ENCODE measurements around the gene CPED1. TPM values are rescaled to one million over a fixed set of nuclear protein-coding genes. Genes with fewer than 3 reads are reported as not detected.

The CPED1 gene
- total RNA-seq, 1 experiment from 2014 or later = 0.13 TPM

DNA sequence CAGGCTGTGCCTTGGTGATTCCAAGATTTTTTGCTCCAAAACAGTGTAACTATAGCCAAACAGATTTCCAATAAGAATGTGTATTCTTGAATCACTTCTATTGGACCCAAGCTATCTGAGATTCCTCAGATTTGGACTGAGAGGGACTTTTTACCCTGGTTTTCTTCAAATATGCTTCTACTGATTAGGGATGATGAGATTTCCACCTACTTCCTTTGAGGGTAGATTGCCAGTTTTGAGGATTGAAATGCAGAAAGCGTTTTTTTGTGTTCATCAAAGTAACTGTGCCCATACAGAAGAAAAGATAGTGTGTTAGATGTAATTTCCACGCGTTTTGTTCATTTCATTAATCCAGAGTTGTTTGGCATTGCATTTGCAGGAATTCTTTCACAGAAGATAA, 144.9 kb downstream of the CPED1 start:
- no peaks in the 10 kb centered on the region for H3K9me3 Mint-ChIP-seq
- no peak overlapping the region for H4K5ac ChIP-seq (ENCODE audit: insufficient read length, low read depth, low read length)
- H3K4me2 ChIP-seq (ENCODE audit: insufficient read depth, insufficient read length, low read length) = no peak overlapping the region
- H4K20me1 ChIP-seq (ENCODE audit: control insufficient read depth, insufficient read depth, insufficient read length) = no peaks in the 10 kb centered on the region
- no peak overlapping the region for H3T11ph ChIP-seq (ENCODE audit: low read length)
- H3K23ac ChIP-seq (ENCODE audit: insufficient read length, low read depth, low read length) = no peak overlapping the region
- H3K4me1 ChIP-seq (ENCODE audit: insufficient read depth, low read length) = no peaks in the 10 kb centered on the region
- no peaks in the 10 kb centered on the region for H3K27me3 Mint-ChIP-seq (ENCODE audit: low read depth)
- H3K27ac ChIP-seq (ENCODE audit: insufficient read length, low read depth, low read length) = no peak overlapping the region
- no peak overlapping the region for H4K91ac ChIP-seq (ENCODE audit: insufficient read length, low read depth, low read length)
- no peaks in the 10 kb centered on the region for H3K36me3 Mint-ChIP-seq (ENCODE audit: insufficient read depth in 1 of 3, low read depth in 3 of 3)
- no peaks in the 10 kb centered on the region for H3K79me2 ChIP-seq (ENCODE audit: insufficient read depth, low read length)
- H3K9me3 ChIP-seq (ENCODE audit: control insufficient read depth, low read depth, low read length) = no peaks in the 10 kb centered on the region
- H2BK120ac ChIP-seq (ENCODE audit: low read depth, low read length, poor library complexity, severe bottlenecking) = no peak overlapping the region
- H3K56ac ChIP-seq (ENCODE audit: insufficient read length, low read depth, low read length) = no peak overlapping the region
- no peak overlapping the region for H2AK5ac ChIP-seq (ENCODE audit: insufficient read length, low read length)
- H3K9ac ChIP-seq (ENCODE audit: extremely low read depth, insufficient read length, low read length) = no peak overlapping the region
- no peak overlapping the region for H2AFZ ChIP-seq (ENCODE audit: low read length)
- TF ChIP-seq, protein P1, sequence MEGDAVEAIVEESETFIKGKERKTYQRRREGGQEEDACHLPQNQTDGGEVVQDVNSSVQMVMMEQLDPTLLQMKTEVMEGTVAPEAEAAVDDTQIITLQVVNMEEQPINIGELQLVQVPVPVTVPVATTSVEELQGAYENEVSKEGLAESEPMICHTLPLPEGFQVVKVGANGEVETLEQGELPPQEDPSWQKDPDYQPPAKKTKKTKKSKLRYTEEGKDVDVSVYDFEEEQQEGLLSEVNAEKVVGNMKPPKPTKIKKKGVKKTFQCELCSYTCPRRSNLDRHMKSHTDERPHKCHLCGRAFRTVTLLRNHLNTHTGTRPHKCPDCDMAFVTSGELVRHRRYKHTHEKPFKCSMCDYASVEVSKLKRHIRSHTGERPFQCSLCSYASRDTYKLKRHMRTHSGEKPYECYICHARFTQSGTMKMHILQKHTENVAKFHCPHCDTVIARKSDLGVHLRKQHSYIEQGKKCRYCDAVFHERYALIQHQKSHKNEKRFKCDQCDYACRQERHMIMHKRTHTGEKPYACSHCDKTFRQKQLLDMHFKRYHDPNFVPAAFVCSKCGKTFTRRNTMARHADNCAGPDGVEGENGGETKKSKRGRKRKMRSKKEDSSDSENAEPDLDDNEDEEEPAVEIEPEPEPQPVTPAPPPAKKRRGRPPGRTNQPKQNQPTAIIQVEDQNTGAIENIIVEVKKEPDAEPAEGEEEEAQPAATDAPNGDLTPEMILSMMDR (conservative IDR thresholded peaks at IDR 0.05) = no peak
- no peak overlapping the region for H3K4ac ChIP-seq (ENCODE audit: low read depth, low read length)
- no peaks in the 10 kb centered on the region for H3K27me3 ChIP-seq (ENCODE audit: insufficient read depth, low read length)
- H3K14ac ChIP-seq (ENCODE audit: insufficient read depth, low read length) = no peak overlapping the region
- H3K18ac ChIP-seq (ENCODE audit: insufficient read length, low read depth, low read length) = no peak overlapping the region
- H2BK12ac ChIP-seq (ENCODE audit: insufficient read length, low read depth, low read length) = no peak overlapping the region
- no peak overlapping the region for H2BK20ac ChIP-seq (ENCODE audit: low read depth, low read length, poor library complexity, severe bottlenecking)
- H3K27ac Mint-ChIP-seq = no peak overlapping the region
- H3K4me3 Mint-ChIP-seq = no peak overlapping the region
- no peak overlapping the region for H4K8ac ChIP-seq (replicated peaks; ENCODE audit: insufficient read length, low read depth, low read length)
- peaks cover 2% of the 10 kb centered on the region in 2 experiments; a peak in 2 of 4 replicates for H3K4me1 Mint-ChIP-seq
- no peak for DNase-seq
- H3K79me1 ChIP-seq (ENCODE audit: insufficient read depth, low read depth, low read length, poor library complexity, severe bottlenecking) = no peaks in the 10 kb centered on the region
- no peak overlapping the region for H2BK15ac ChIP-seq (ENCODE audit: low read depth, low read length)
- no CpG with 5 or more reads among the region's 3 CpGs for whole genome bisulfite sequencing (ENCODE audit: extremely low coverage, insufficient read length, low lambda C conversion rate)
- H3K23me2 ChIP-seq (ENCODE audit: insufficient read length, low read depth, low read length, poor library complexity, severe bottlenecking) = no peaks in the 10 kb centered on the region
- H2BK5ac ChIP-seq (ENCODE audit: insufficient read length, low read length) = no peak overlapping the region

Data from H9 (cell line).